Omental fat pad (tissue), 4 donors: ENCODE results near the gene SDK1. TPM values are rescaled to one million over a fixed set of nuclear protein-coding genes. Genes with fewer than 3 reads are reported as not detected.

Source experiments
- ATAC-seq: fragments of 150-250 bp; one replicate; pipeline ENCODE4 v1.9.1; 2016; ENCODE audit warnings: mild to moderate bottlenecking, moderate library complexity; ENCODE audit not compliant: low FRiP score
- DNase-seq: peaks from one replicate; pipeline ENCODE4 v3.0.0-alpha.2; 2019; ENCODE audit warnings: low spot score
- CTCF ChIP-seq, 3 donors: fragments of 450-650 bp; IDR thresholded peaks; one replicate each; pipeline ENCODE4 v1.5.1; 2016 to 2017; ENCODE audit warnings: antibody characterized with exemption in 3 of 3, mild to moderate bottlenecking in 3 of 3, moderate library complexity in 2 of 3
- total RNA-seq, 4 donors: library from RNA; depleted of rRNA; stranded (reverse); fragments of >200 nt; gene quantifications; one replicate each; pipeline ENCODE4 v1.1.0, GENCODE V29; 2016

SDK1 gene
- total RNA-seq, 4 donors from 2014 or later = 2.5 to 14.7 (median 5.4) TPM

GRCh38 chr7:3893151-3893788, 592.2 kb downstream of the SDK1 start:
- ATAC-seq = no peak

GRCh38 chr7:3893789-3894153, 592.7 kb downstream of the SDK1 start:
- no peak for DNase-seq
- ATAC-seq = no peak
- TF ChIP-seq CTCF (IDR thresholded peaks at IDR 0.05) = no peak

More at GRCh38 chr7:3893151-3893788, 592.2 kb downstream of the SDK1 start:
- no peak for TF ChIP-seq CTCF (IDR thresholded peaks at IDR 0.05)
- no peak for DNase-seq

- no peak for DNase-seq
- no peak for ATAC-seq
- TF ChIP-seq CTCF (IDR thresholded peaks at IDR 0.05) = no peak
Observed at GRCh38 chr7:3895341-3896116, 594.5 kb downstream of the SDK1 start.

GRCh38 chr7:3896169-3896765, 595.2 kb downstream of the SDK1 start:
- DNase-seq (no peak), ATAC-seq (no peak)
- TF ChIP-seq CTCF (IDR thresholded peaks at IDR 0.05) = no peak

GRCh38 chr7:3897430-3898372, 596.6 kb downstream of the SDK1 start:
- peak in 2 of 3 donors; percentile 3 to 59 for TF ChIP-seq CTCF (IDR thresholded peaks at IDR 0.05)
- ATAC-seq (no peak), DNase-seq (no peak)

- ATAC-seq (no peak), DNase-seq (no peak)
- TF ChIP-seq CTCF (IDR thresholded peaks at IDR 0.05) = no peak
Observed at GRCh38 chr7:3899559-3899991, 598.5 kb downstream of the SDK1 start.
